Nephron (organoid): ENCODE measurements around the gene RYR1.
A peak's percentile ranks its signal among the peaks of the same experiment; 100 is the strongest.

ENCODE experiments used
- H3K27ac Mint-ChIP-seq, 3 experiments: 2 replicates each; pipeline ENCODE4 v1.8.0; 2020; ENCODE audit warnings: mixed read lengths in 3 of 3, mild to moderate bottlenecking in 2 of 3, moderate library complexity in 1 of 3
- H3K27me3 Mint-ChIP-seq: 2 replicates; pipeline ENCODE4 v1.8.0; 2021; ENCODE audit warnings: low read depth, mild to moderate bottlenecking, moderate library complexity, mixed read lengths
- H3K36me3 Mint-ChIP-seq: 2 replicates; pipeline ENCODE4 v1.8.0; 2020; ENCODE audit warnings: low read depth, mixed read lengths
- H3K4me1 Mint-ChIP-seq: 2 replicates; pipeline ENCODE4 v1.8.0; 2020; ENCODE audit warnings: mixed read lengths
- H3K4me3 Mint-ChIP-seq, 3 experiments: 2 replicates each; pipeline ENCODE4 v1.8.0; 2020; ENCODE audit warnings: mild to moderate bottlenecking in 3 of 3, mixed read lengths in 3 of 3, moderate library complexity in 2 of 3
- H3K9me3 Mint-ChIP-seq: 2 replicates; pipeline ENCODE4 v1.8.0; 2020; ENCODE audit warnings: mixed read lengths
- TF ChIP-seq, protein P1 (sequence below), 3 experiments: fragments of 200-600 bp; sonication (generic); IDR thresholded peaks; one replicate each; pipeline ENCODE4 v1.5.0; 2021; ENCODE audit warnings: antibody characterized with exemption in 3 of 3; ENCODE audit not compliant: unreplicated experiment in 3 of 3

The RYR1 gene

DNA sequence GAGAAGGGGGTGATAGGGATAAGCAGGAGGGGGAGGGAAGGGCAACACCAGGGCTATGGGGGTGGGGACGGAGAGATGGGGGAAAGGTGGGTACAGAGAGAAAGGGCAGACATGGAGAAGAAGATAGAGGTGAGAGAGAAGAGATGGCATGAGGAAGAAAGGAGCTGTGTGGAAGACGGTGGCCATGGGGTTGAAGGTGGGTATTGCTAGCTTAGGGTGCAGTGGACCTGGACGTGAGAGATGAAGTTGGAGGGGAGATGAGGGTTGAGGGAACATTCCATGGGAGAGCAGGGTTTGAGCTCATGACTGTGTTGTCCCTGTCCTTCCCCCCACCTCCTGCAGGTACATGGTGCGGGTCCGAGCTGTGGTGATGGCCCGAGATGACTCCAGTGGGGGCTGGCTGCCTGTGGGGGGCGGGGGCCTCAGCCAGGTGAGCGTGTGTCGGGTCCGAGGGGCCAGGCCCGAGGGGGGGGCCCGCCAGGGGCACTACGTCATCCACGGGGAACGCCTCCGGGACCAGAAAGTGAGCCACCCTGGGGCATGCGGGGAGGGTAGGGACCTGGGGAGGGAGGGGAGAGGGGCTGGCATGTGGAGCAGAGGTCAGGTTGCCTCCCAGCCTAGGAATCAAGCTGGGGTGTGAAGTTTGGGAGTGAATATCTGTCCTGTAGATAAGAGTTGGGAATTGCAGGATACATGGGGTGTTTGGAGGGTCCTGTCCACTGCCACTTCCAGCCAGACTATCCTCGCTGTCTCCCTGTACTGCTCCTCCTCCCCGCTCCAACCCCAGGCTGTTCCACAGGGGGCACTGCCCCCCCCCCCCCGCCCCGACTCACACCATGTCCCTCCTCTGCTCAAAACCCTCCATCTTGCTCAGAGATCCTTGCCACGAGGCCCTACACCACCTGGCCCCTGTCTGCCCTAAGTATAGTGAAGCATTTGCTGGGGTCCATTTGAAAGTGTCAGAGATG is 43.2 kb upstream of the RYR1 start:
- peak overlapping the region; percentile 80 to 92 (median 85) for H3K4me3 Mint-ChIP-seq
- peaks cover 18% of the 10 kb centered on the region for H3K36me3 Mint-ChIP-seq
- H3K27ac Mint-ChIP-seq: no peak overlapping the region
- peaks cover 16% of the 10 kb centered on the region for H3K4me1 Mint-ChIP-seq
- H3K9me3 Mint-ChIP-seq: peaks cover 3% of the 10 kb centered on the region
- TF ChIP-seq, protein P1, sequence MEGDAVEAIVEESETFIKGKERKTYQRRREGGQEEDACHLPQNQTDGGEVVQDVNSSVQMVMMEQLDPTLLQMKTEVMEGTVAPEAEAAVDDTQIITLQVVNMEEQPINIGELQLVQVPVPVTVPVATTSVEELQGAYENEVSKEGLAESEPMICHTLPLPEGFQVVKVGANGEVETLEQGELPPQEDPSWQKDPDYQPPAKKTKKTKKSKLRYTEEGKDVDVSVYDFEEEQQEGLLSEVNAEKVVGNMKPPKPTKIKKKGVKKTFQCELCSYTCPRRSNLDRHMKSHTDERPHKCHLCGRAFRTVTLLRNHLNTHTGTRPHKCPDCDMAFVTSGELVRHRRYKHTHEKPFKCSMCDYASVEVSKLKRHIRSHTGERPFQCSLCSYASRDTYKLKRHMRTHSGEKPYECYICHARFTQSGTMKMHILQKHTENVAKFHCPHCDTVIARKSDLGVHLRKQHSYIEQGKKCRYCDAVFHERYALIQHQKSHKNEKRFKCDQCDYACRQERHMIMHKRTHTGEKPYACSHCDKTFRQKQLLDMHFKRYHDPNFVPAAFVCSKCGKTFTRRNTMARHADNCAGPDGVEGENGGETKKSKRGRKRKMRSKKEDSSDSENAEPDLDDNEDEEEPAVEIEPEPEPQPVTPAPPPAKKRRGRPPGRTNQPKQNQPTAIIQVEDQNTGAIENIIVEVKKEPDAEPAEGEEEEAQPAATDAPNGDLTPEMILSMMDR (IDR thresholded peaks at IDR 0.05; ENCODE audit: unreplicated experiment in 3 of 3): no peak
- peaks cover 33% of the 10 kb centered on the region for H3K27me3 Mint-ChIP-seq

DNA sequence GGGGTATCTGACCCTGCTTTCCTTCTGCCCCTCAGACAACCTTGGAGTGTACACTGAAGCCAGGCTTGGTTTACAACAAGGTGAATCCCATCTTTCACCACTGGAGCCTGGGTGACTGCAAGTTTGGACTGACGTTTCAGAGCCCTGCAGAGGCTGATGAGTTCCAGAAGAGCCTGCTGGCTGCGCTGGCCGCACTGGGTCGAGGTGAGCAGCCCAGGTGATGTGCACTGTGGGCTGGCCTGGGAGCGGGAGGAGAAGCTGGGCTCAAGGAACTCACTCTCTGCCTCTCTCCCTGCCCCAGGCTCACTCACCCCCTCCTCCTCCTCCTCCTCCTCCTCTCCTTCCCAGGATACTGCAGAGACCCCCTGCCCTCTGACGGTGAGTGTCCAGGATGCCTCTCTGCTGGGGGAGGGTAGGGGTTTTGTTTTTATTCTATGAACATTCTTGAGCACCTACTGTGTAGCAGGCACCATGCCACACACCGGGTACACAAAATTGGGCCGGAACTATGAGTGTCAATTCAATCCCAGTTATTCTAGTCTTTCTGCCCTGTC is 41.5 kb upstream of the RYR1 start:
- Mint-ChIP-seq H3K36me3 (peaks cover 26% of the 10 kb centered on the region), H3K27me3 (peaks cover 37% of the 10 kb centered on the region), H3K27ac (no peak overlapping the region), H3K4me1 (peaks cover 16% of the 10 kb centered on the region), H3K4me3 (no peak overlapping the region), H3K9me3 (peaks cover 10% of the 10 kb centered on the region)
- TF ChIP-seq, protein P1 (IDR thresholded peaks at IDR 0.05; ENCODE audit: unreplicated experiment in 3 of 3): no peak

DNA sequence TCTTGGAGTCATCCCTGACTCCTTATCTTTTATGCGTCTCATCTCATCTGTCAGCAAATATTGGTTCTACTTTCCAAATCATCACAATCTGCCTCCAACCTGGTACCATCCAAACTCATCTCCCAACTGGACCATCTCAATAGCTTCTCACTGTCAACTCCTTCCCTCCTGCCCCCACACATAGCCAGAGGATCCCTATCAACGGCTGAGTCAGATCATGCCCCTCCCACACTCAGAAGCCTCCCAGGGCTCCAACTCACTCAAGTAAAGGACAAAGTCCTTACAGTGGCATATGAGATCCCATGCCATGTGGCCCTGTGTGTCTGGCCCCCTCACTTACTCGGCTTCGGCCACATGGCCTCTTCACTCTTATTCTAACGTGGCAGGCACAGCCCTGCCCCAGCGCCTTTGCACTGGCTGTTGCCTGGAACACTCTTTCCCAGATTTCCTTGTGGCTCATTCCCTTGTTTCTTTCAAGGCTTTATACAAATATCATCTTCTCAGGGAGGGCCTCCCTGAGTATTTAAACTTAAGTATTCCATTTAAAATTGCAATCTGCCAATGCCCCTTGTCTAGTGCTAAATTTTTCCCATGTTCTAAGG is 40.7 kb upstream of the RYR1 start:
- peaks cover 27% of the 10 kb centered on the region for H3K36me3 Mint-ChIP-seq
- peaks cover 33% of the 10 kb centered on the region for H3K27me3 Mint-ChIP-seq
- no peak overlapping the region for H3K27ac Mint-ChIP-seq
- H3K4me3 Mint-ChIP-seq: peak overlapping the region in 1 of 3 experiments; percentile 41
- TF ChIP-seq, protein P1 (IDR thresholded peaks at IDR 0.05; ENCODE audit: unreplicated experiment in 3 of 3): no peak
- peaks cover 10% of the 10 kb centered on the region for H3K9me3 Mint-ChIP-seq
- H3K4me1 Mint-ChIP-seq: peaks cover 11% of the 10 kb centered on the region

DNA sequence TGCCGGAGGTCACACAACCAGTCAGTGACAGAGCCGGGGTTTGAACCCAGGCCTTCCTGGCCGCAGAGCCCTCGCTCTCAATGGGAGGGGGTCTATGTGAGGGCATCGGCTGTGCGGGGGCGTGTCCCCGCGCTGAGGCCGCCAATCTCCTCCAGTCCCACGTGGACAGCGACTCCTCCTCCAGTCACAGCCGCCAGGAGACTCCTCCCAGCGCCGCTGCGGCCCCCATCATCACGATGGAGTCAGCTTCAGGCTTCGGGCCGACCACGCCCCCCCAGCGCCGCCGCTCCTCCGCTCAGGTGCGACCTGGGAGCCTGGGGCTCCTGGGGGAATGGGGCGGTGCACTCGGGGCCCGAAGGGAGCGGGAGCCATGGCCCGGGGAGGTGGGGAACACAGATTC is 39.0 kb upstream of the RYR1 start:
- peaks cover 27% of the 10 kb centered on the region for H3K36me3 Mint-ChIP-seq
- no peak overlapping the region for H3K4me3 Mint-ChIP-seq
- peaks cover 29% of the 10 kb centered on the region for H3K27me3 Mint-ChIP-seq
- no peak overlapping the region for H3K27ac Mint-ChIP-seq
- H3K4me1 Mint-ChIP-seq: peaks cover 3% of the 10 kb centered on the region
- TF ChIP-seq, protein P1 (IDR thresholded peaks at IDR 0.05; ENCODE audit: unreplicated experiment in 3 of 3): no peak
- peaks cover 10% of the 10 kb centered on the region for H3K9me3 Mint-ChIP-seq

DNA sequence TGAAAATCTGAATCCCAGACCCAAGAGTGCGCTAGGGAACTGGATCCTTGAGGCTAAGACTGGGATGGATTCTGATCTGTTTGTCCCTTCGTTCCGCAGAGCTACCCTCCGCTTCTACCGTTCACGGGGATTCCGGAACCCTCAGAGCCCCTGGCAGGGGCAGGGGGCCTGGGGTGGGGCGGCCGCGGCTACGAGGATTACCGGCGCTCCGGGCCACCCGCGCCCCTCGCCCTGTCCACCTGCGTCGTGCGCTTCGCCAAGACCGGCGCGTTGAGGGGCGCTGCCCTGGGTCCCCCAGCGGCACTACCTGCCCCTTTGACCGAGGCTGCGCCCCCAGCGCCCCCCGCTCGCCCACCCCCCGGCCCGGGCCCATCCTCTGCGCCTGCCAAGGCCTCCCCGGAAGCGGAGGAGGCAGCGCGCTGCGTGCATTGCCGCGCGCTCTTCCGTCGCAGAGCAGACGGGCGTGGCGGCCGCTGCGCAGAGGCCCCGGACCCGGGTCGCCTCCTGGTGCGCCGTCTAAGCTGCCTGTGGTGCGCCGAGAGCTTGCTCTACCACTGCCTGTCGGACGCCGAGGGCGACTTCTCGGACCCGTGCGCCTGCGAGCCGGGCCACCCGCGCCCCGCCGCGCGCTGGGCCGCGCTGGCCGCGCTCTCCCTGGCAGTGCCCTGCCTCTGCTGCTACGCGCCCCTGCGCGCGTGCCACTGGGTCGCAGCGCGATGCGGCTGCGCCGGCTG is 37.9 kb upstream of the RYR1 start:
- no peak overlapping the region for H3K4me3 Mint-ChIP-seq
- H3K9me3 Mint-ChIP-seq: peaks cover 10% of the 10 kb centered on the region
- peaks cover 27% of the 10 kb centered on the region for H3K36me3 Mint-ChIP-seq
- TF ChIP-seq, protein P1 (IDR thresholded peaks at IDR 0.05; ENCODE audit: unreplicated experiment in 3 of 3): no peak
- no peaks in the 10 kb centered on the region for H3K4me1 Mint-ChIP-seq
- no peak overlapping the region for H3K27ac Mint-ChIP-seq
- peaks cover 24% of the 10 kb centered on the region for H3K27me3 Mint-ChIP-seq
